HFF-Myc (cell line): ENCODE data around the gene MBTPS1.
A peak's percentile ranks its signal among the peaks of the same experiment; 100 is the strongest.

Source experiments
- DNase-seq: peaks from one replicate; pipeline ENCODE4 v3.0.0-alpha.2; 2011; ENCODE audit warnings: low read depth; ENCODE audit errors: extremely low read depth
- H3K4me3 ChIP-seq: replicated peaks from 2 replicates; pipeline ENCODE4 v1.5.1; 2011; ENCODE audit warnings: low read depth, mild to moderate bottlenecking, control low read depth, low read length
- CTCF ChIP-seq: IDR thresholded peaks from 2 replicates; pipeline ENCODE4 v1.5.1; 2012; ENCODE audit warnings: mild to moderate bottlenecking, low read depth, low read length, control low read depth; ENCODE audit errors: missing control alignments

The MBTPS1 gene

GRCh38 chr16:84063980-84064379 is 52.8 kb downstream of the MBTPS1 start:
- H3K4me3 ChIP-seq = no peak overlapping the region
- DNase-seq = no peak
- no peak for TF ChIP-seq CTCF

- TF ChIP-seq CTCF = peak; percentile 91
- H3K4me3 ChIP-seq = no peak overlapping the region
- DNase-seq = peak; percentile 40
Observed at GRCh38 chr16:84062734-84063640, 53.8 kb downstream of the MBTPS1 start.

- DNase-seq = no peak
- no peak overlapping the region for H3K4me3 ChIP-seq
- no peak for TF ChIP-seq CTCF
Observed at GRCh38 chr16:84061236-84061819, 55.4 kb downstream of the MBTPS1 start.

- TF ChIP-seq CTCF = no peak
- no peak for DNase-seq
- H3K4me3 ChIP-seq = no peak overlapping the region
Observed at GRCh38 chr16:84059946-84060901, 56.5 kb downstream of the MBTPS1 start.

GRCh38 chr16:84059111-84059510 is 57.6 kb downstream of the MBTPS1 start:
- no peak for DNase-seq
- no peak for TF ChIP-seq CTCF
- no peak overlapping the region for H3K4me3 ChIP-seq

GRCh38 chr16:84058664-84059063 is 58.1 kb downstream of the MBTPS1 start:
- H3K4me3 ChIP-seq = no peak overlapping the region
- no peak for TF ChIP-seq CTCF
- DNase-seq = no peak
